Trophoblast cell (in vitro differentiated cells and primary cell): ENCODE measurements around the gene TMPRSS11A.

Experiments used
- DNase-seq, 2 donors: peaks; one replicate each; pipeline ENCODE4 v3.0.0-alpha.2; 2016
- H2AFZ ChIP-seq: 2 replicates; pipeline ENCODE4 v1.6.1; 2013; ENCODE audit warnings: low read length, moderate library complexity, mild to moderate bottlenecking; ENCODE audit not compliant: insufficient read depth, poor library complexity
- H2AK5ac ChIP-seq: 2 replicates; pipeline ENCODE4 v1.6.1; 2013; ENCODE audit warnings: mild to moderate bottlenecking, low read length
- H2BK120ac ChIP-seq: 2 replicates; pipeline ENCODE4 v1.6.1; 2013; ENCODE audit warnings: low read length, mild to moderate bottlenecking, moderate library complexity; ENCODE audit not compliant: insufficient read depth, poor library complexity
- H2BK12ac ChIP-seq: 2 replicates; pipeline ENCODE4 v1.6.1; 2013; ENCODE audit warnings: mild to moderate bottlenecking, low read length, moderate library complexity
- H2BK5ac ChIP-seq: 2 replicates; pipeline ENCODE4 v1.6.1; 2013; ENCODE audit warnings: low read length, low read depth, moderate library complexity, mild to moderate bottlenecking; ENCODE audit not compliant: poor library complexity
- H3K14ac ChIP-seq: 2 replicates; pipeline ENCODE4 v1.6.1; 2013; ENCODE audit warnings: mild to moderate bottlenecking, low read length
- H3K18ac ChIP-seq: 2 replicates; pipeline ENCODE4 v1.6.1; 2013; ENCODE audit warnings: mild to moderate bottlenecking, low read length
- H3K23ac ChIP-seq: 2 replicates; pipeline ENCODE4 v1.6.1; 2013; ENCODE audit warnings: low read length
- H3K27ac ChIP-seq: 2 replicates; pipeline ENCODE4 v1.5.1; 2013; ENCODE audit warnings: low read depth, mild to moderate bottlenecking, inconsistent platforms, low read length, moderate library complexity
- H3K27me3 ChIP-seq: 2 replicates; pipeline ENCODE4 v1.6.1; 2013; ENCODE audit warnings: inconsistent platforms, mild to moderate bottlenecking, low read length, moderate library complexity; ENCODE audit not compliant: insufficient read depth
- H3K36me3 ChIP-seq, 2 experiments: 1 replicate in 1 of 2; 2 replicates in 1 of 2; pipeline ENCODE4 v1.6.1; 2013; ENCODE audit warnings: low read length in 2 of 2, mild to moderate bottlenecking in 2 of 2, moderate library complexity in 1 of 2; ENCODE audit not compliant: insufficient read depth in 2 of 2, control insufficient read depth in 1 of 2
- H3K4ac ChIP-seq: 2 replicates; pipeline ENCODE4 v1.6.1; 2013; ENCODE audit warnings: low read depth, mild to moderate bottlenecking, low read length, moderate library complexity
- H3K4me1 ChIP-seq, 2 experiments: 1 replicate in 1 of 2; 2 replicates in 1 of 2; pipeline ENCODE4 v1.6.1; 2013; ENCODE audit warnings: low read length in 2 of 2, mild to moderate bottlenecking in 2 of 2, moderate library complexity in 1 of 2; ENCODE audit not compliant: insufficient read depth in 2 of 2, control insufficient read depth in 1 of 2
- H3K4me2 ChIP-seq: 2 replicates; pipeline ENCODE4 v1.6.1; 2013; ENCODE audit warnings: inconsistent platforms, mild to moderate bottlenecking, low read length, moderate library complexity
- H3K4me3 ChIP-seq: 2 replicates; pipeline ENCODE4 v1.5.1; 2013; ENCODE audit warnings: mild to moderate bottlenecking, low read depth, low read length, inconsistent platforms
- H3K79me1 ChIP-seq: one replicate; pipeline ENCODE4 v1.6.1; 2013; ENCODE audit warnings: low read length
- H3K79me2 ChIP-seq: 2 replicates; pipeline ENCODE4 v1.6.1; 2013; ENCODE audit warnings: low read length, mild to moderate bottlenecking; ENCODE audit not compliant: control insufficient read depth, insufficient read depth, poor library complexity
- H3K9ac ChIP-seq: 2 replicates; pipeline ENCODE4 v1.6.1; 2013; ENCODE audit warnings: mild to moderate bottlenecking, low read length
- H3K9me3 ChIP-seq: 2 replicates; pipeline ENCODE4 v1.6.1; 2013; ENCODE audit warnings: low read depth, mild to moderate bottlenecking, control low read depth, inconsistent platforms, low read length; ENCODE audit not compliant: insufficient read depth
- H4K12ac ChIP-seq: 2 replicates; pipeline ENCODE4 v1.6.1; 2013; ENCODE audit warnings: low read depth, mild to moderate bottlenecking, low read length, moderate library complexity
- H4K8ac ChIP-seq: 2 replicates; pipeline ENCODE4 v1.6.1; 2013; ENCODE audit warnings: low read depth, mild to moderate bottlenecking, low read length, moderate library complexity
- H4K91ac ChIP-seq: one replicate; pipeline ENCODE4 v1.6.1; 2013; ENCODE audit warnings: low read depth, mild to moderate bottlenecking, low read length, moderate library complexity
- WGBS: extraction: QIAGEN DNeasy Blood & Tissue Kit; methylation state at CpG from one replicate; pipeline ENCODE4 v1.1.7; 2013; ENCODE audit warnings: missing lambda C conversion rate; ENCODE audit not compliant: insufficient read length, insufficient coverage; ENCODE audit errors: extremely low coverage; 5-methylcytosine and 5-hydroxymethylcytosine counted together

The TMPRSS11A gene

DNA sequence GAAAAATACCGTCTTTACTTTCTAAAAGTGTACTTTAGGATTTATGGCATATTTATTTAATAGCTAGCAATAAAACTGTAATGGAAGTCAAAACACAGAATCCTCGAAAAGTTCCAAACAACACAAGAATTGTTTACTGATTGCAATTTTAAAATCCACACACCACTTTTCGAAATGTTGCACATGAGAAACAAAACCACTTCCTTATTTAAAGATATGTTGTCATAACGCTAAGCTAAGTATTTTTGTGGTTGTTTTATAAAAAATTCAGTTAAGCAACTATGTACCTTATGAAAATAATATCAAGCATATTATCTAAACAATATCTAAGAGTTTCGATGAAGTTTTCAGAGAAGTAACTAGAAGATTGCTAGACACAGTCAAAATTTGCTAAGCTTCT lies 79.8 kb downstream of the TMPRSS11A start:
- no peak overlapping the region for H3K4me2 ChIP-seq
- H3K9me3 ChIP-seq = no peaks in the 10 kb centered on the region
- H3K79me2 ChIP-seq = no peaks in the 10 kb centered on the region
- no peaks in the 10 kb centered on the region for H3K36me3 ChIP-seq
- no peak for DNase-seq
- no CpG with 5 or more reads among the region's 5 CpGs for WGBS
- no peak overlapping the region for H4K8ac ChIP-seq
- no peak overlapping the region for H3K18ac ChIP-seq
- no peak overlapping the region for H4K91ac ChIP-seq
- no peak overlapping the region for H2BK5ac ChIP-seq
- H3K27ac ChIP-seq = no peak overlapping the region
- H3K27me3 ChIP-seq = no peaks in the 10 kb centered on the region
- H3K4me1 ChIP-seq = no peaks in the 10 kb centered on the region
- H3K4ac ChIP-seq = no peak overlapping the region
- H4K12ac ChIP-seq = no peak overlapping the region
- H3K23ac ChIP-seq = no peak overlapping the region
- no peak overlapping the region for H3K4me3 ChIP-seq
- H2BK120ac ChIP-seq = no peak overlapping the region
- H2AFZ ChIP-seq = no peak overlapping the region
- H3K79me1 ChIP-seq = no peaks in the 10 kb centered on the region
- H3K14ac ChIP-seq = no peak overlapping the region
- H2AK5ac ChIP-seq = no peak overlapping the region
- no peak overlapping the region for H3K9ac ChIP-seq
- no peak overlapping the region for H2BK12ac ChIP-seq

DNA sequence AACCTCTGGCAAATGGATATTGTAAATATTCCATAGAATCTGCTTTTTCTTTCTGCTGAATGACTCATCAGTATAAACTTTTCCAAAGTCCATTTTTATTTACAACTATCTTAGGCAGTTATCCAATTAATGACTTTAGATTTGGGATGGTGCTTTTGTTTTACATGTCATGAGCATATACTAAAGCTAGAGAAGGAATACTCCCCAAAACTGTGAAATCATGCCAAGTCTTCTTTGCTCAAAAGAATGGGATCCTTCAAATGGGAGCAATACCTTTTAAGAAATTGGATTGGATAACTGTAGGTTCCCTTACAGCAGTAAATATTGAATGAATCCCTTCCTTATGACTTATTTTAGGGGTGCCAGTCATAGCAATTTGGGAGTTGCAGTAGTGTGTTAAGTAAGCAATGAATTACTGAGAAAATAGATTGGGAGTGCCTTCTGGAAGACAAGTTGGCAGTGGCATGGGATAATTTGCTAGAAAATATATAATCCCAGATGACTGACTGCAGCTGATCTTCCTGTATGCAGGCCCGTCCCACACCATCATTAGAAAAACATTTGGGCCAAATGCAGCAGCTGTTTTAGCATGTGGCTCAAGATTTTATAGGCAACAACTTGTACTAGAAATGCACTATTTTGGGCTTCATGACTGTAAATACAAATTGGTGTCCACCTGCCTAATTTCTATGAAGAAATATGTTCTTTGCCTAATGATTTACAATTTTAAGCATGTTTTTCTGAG lies 82.3 kb downstream of the TMPRSS11A start:
- no peak overlapping the region for H3K4ac ChIP-seq

DNA sequence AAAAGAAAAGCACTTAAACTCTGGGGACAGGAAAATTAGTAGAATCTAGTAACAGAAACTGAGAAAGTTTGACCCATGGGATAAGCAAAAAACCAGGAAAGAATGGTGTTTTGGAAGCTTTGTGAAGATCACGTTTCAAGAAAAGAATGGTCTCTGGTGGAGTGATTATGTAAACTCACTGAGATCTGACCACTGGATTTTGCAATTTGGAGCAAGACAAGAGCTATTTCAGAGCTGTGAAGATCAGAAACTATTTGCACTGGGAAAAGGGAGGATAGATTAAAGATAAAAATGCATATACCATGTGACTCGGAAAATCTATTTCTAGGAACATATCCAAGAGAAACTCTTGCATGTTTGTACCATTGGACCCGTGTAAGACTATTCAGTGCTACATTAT lies 83.8 kb downstream of the TMPRSS11A start:
- H4K8ac ChIP-seq = no peak overlapping the region
- no peak overlapping the region for H3K4ac ChIP-seq
- H3K4me3 ChIP-seq = no peak overlapping the region
- H2BK5ac ChIP-seq = no peak overlapping the region
- DNase-seq = peak; percentile 1 to 68
- no peak overlapping the region for H2BK120ac ChIP-seq
- no CpG with 5 or more reads among the region's 3 CpGs for WGBS
- H4K91ac ChIP-seq = no peak overlapping the region
- no peak overlapping the region for H2AK5ac ChIP-seq
- no peak overlapping the region for H3K18ac ChIP-seq
- H3K36me3 ChIP-seq = no peaks in the 10 kb centered on the region
- H3K27ac ChIP-seq = no peak overlapping the region
- no peak overlapping the region for H3K23ac ChIP-seq
- no peak overlapping the region for H3K4me2 ChIP-seq
- no peak overlapping the region for H2BK12ac ChIP-seq
- no peak overlapping the region for H3K14ac ChIP-seq
- no peak overlapping the region for H2AFZ ChIP-seq
- no peaks in the 10 kb centered on the region for H3K79me2 ChIP-seq
- no peak overlapping the region for H4K12ac ChIP-seq
- H3K9me3 ChIP-seq = no peaks in the 10 kb centered on the region
- H3K79me1 ChIP-seq = no peaks in the 10 kb centered on the region
- H3K9ac ChIP-seq = no peak overlapping the region
- H3K4me1 ChIP-seq = no peaks in the 10 kb centered on the region
- H3K27me3 ChIP-seq = peaks cover 3% of the 10 kb centered on the region

More for the DNA sequence above, 82.3 kb downstream of the TMPRSS11A start:
- Histone ChIP-seq H3K14ac (no peak overlapping the region), H3K36me3 (no peaks in the 10 kb centered on the region), H3K4me2 (no peak overlapping the region), H3K79me1 (no peaks in the 10 kb centered on the region), H3K4me3 (no peak overlapping the region), H2AFZ (no peak overlapping the region), H3K79me2 (no peaks in the 10 kb centered on the region), H2BK12ac (no peak overlapping the region), H3K27ac (no peak overlapping the region), H2BK5ac (no peak overlapping the region), H3K9me3 (no peaks in the 10 kb centered on the region), H3K27me3 (no peaks in the 10 kb centered on the region), H3K4me1 (no peaks in the 10 kb centered on the region), H2AK5ac (no peak overlapping the region), H2BK120ac (no peak overlapping the region), H3K23ac (no peak overlapping the region), H3K9ac (no peak overlapping the region), H4K12ac (no peak overlapping the region), H4K8ac (no peak overlapping the region), H3K18ac (no peak overlapping the region), H4K91ac (no peak overlapping the region)
- peak in 1 of 2 donors; percentile 10 for DNase-seq
- no CpG with 5 or more reads among the region's 1 CpG for WGBS

DNA sequence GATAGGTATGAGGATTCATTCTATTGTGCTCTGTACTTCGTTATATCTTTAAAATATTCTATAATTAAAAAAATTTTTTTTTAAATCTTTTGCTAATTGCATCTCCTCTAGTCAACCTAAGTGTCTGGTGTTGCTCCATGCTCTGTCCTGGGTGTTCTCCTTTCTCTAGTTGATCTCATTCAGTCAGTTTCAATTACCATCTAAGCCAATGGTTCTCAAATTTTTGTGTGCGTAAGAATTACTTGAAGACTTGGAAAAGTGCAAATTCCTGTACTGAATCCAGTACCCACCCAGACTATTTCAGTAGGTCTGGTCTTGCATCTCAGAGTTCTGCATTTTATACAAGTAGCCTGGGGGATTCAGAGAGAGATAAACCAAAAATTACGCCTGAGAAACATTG lies 86.2 kb downstream of the TMPRSS11A start:
- Histone ChIP-seq H3K14ac (no peak overlapping the region), H4K12ac (no peak overlapping the region), H3K79me1 (no peaks in the 10 kb centered on the region), H2AFZ (no peak overlapping the region), H3K27ac (no peak overlapping the region), H2BK12ac (no peak overlapping the region), H3K4me1 (no peaks in the 10 kb centered on the region), H2AK5ac (no peak overlapping the region), H4K8ac (no peak overlapping the region), H2BK5ac (no peak overlapping the region), H3K36me3 (no peaks in the 10 kb centered on the region), H3K9me3 (no peaks in the 10 kb centered on the region), H4K91ac (no peak overlapping the region), H3K4ac (no peak overlapping the region), H3K23ac (no peak overlapping the region), H3K4me2 (no peak overlapping the region), H3K9ac (no peak overlapping the region), H3K18ac (no peak overlapping the region), H3K79me2 (no peaks in the 10 kb centered on the region), H3K4me3 (no peak overlapping the region), H2BK120ac (no peak overlapping the region), H3K27me3 (peaks cover 3% of the 10 kb centered on the region)
- no peak for DNase-seq
- WGBS = no CpG with 5 or more reads among the region's 3 CpGs
